GM12878 (cell line): Measurements from ENCODE around the gene HOGA1. TPM values are rescaled to one million over a fixed set of nuclear protein-coding genes. Genes with fewer than 3 reads are reported as not detected.

Experiments used
- BCL3 ChIP-seq: IDR thresholded peaks from 2 replicates; pipeline ENCODE4 v1.6.1; 2011; ENCODE audit warnings: borderline replicate concordance, low read depth, mild to moderate bottlenecking, moderate library complexity, low read length; ENCODE audit not compliant: insufficient read depth, poor library complexity, severe bottlenecking
- CEBPZ ChIP-seq: fragments of 150-350 bp; IDR thresholded peaks from 2 replicates; pipeline ENCODE4 v1.6.1; 2016; ENCODE audit warnings: low read depth, low read length
- CHD2 ChIP-seq: IDR thresholded peaks from 2 replicates; pipeline ENCODE4 v1.6.1; 2011; ENCODE audit warnings: low read depth, low read length, improper control_type of control experiment, borderline replicate concordance
- CREM ChIP-seq: IDR thresholded peaks from 2 replicates; pipeline ENCODE4 v1.6.1; 2014; ENCODE audit warnings: antibody characterized with exemption, low read depth
- DPF2 ChIP-seq: fragments of 450-650 bp; IDR thresholded peaks from 2 replicates; pipeline ENCODE4 v1.6.1; 2017; ENCODE audit warnings: mild to moderate bottlenecking
- ESRRA ChIP-seq: IDR thresholded peaks from 2 replicates; pipeline ENCODE4 v1.6.1; 2012; ENCODE audit warnings: mild to moderate bottlenecking, low read length, improper control_type of control experiment
- MEF2B ChIP-seq: fragments of 450-650 bp; IDR thresholded peaks from 2 replicates; pipeline ENCODE4 v1.6.1; 2018; ENCODE audit warnings: mild to moderate bottlenecking, moderate library complexity; ENCODE audit not compliant: partially characterized antibody, poor library complexity, severe bottlenecking
- NR2C1 ChIP-seq: fragments of 450-650 bp; IDR thresholded peaks from 2 replicates; pipeline ENCODE4 v1.6.1; 2017; ENCODE audit warnings: antibody characterized with exemption, mild to moderate bottlenecking, moderate library complexity
- PAX8 ChIP-seq: fragments of 450-650 bp; IDR thresholded peaks from 2 replicates; pipeline ENCODE4 v1.6.1; 2017; ENCODE audit warnings: mild to moderate bottlenecking, moderate library complexity
- POLR2A ChIP-seq: IDR thresholded peaks from 2 replicates; pipeline ENCODE4 v1.6.1; 2011; ENCODE audit warnings: low read depth, mild to moderate bottlenecking, low read length
- POLR2AphosphoS5 ChIP-seq: IDR thresholded peaks from 2 replicates; pipeline ENCODE4 v1.6.1; 2011; ENCODE audit warnings: mild to moderate bottlenecking, low read length, inconsistent platforms
- POU2F2 ChIP-seq: IDR thresholded peaks from 3 replicates; pipeline ENCODE4 v1.6.1; 2011; ENCODE audit warnings: low read depth, mild to moderate bottlenecking, low read length, borderline replicate concordance
- RFX5 ChIP-seq: IDR thresholded peaks from 2 replicates; pipeline ENCODE4 v1.6.1; 2011; ENCODE audit warnings: low read depth, low read length, improper control_type of control experiment
- YY1 ChIP-seq: IDR thresholded peaks from 2 replicates; pipeline ENCODE4 v1.6.1; 2011; ENCODE audit warnings: low read depth, mild to moderate bottlenecking, low read length
- ZNF274 ChIP-seq: IDR thresholded peaks from one replicate; pipeline ENCODE4 v1.8.0; 2011; ENCODE audit not compliant: insufficient read length, insufficient read depth
- ZSCAN29 ChIP-seq: fragments of 450-650 bp; IDR thresholded peaks from 2 replicates; pipeline ENCODE4 v1.6.1; 2017; ENCODE audit warnings: mild to moderate bottlenecking, moderate library complexity
- ZZZ3 ChIP-seq: IDR thresholded peaks from 2 replicates; pipeline ENCODE4 v1.6.1; 2011; ENCODE audit warnings: low read depth; ENCODE audit not compliant: control insufficient read depth, insufficient read length
- polyA plus RNA-seq, 11 experiments: library from polyadenylated mRNA; depleted of rRNA in 4 of 11; unstranded in 6 of 11; stranded (reverse) in 5 of 11; fragments of >200 nt; fragmentation: Nextera tagmentation in 4 of 11; fragmentation: Illumina TruSeq in 1 of 11; extraction: Ambion mirVana in 4 of 11; extraction: Trizol in 1 of 11; gene quantifications; 1 replicate in 1 of 11; 2 replicates in 10 of 11; pipeline versions ENCODE4 v1.2.1 to v1.2.3, GENCODE V29; 2011 to 2016; ENCODE audit warnings: inconsistent platforms in 2 of 11, missing spikeins in 2 of 11, low read depth in 1 of 11
- total RNA-seq, 4 experiments: library from RNA; depleted of rRNA in 3 of 4; stranded (reverse); fragments of >200 nt in 3 of 4; fragmentation: Illumina TruSeq in 1 of 4; extraction: Trizol in 1 of 4; gene quantifications; 2 replicates each; pipeline versions ENCODE4 v1.2.1 to v1.2.3, GENCODE V29; 2013 to 2021
- TF ChIP-seq, protein P1 (sequence below): fragments of 450-650 bp; IDR thresholded peaks from 2 replicates; pipeline ENCODE4 v1.6.1; 2017; ENCODE audit warnings: mild to moderate bottlenecking
- TF ChIP-seq, protein P2 (sequence below): fragments of 450-650 bp; IDR thresholded peaks from 2 replicates; pipeline ENCODE4 v1.6.1; 2016; ENCODE audit warnings: mild to moderate bottlenecking, moderate library complexity, borderline replicate concordance

Gene HOGA1
- total and polyA plus RNA-seq, 10 of the 15 experiments (the other 5 are each of a cell fraction or from before 2014, with no cell fraction given): 0.01 to 0.19 (median 0.06) TPM; not detected in 6

DNA sequence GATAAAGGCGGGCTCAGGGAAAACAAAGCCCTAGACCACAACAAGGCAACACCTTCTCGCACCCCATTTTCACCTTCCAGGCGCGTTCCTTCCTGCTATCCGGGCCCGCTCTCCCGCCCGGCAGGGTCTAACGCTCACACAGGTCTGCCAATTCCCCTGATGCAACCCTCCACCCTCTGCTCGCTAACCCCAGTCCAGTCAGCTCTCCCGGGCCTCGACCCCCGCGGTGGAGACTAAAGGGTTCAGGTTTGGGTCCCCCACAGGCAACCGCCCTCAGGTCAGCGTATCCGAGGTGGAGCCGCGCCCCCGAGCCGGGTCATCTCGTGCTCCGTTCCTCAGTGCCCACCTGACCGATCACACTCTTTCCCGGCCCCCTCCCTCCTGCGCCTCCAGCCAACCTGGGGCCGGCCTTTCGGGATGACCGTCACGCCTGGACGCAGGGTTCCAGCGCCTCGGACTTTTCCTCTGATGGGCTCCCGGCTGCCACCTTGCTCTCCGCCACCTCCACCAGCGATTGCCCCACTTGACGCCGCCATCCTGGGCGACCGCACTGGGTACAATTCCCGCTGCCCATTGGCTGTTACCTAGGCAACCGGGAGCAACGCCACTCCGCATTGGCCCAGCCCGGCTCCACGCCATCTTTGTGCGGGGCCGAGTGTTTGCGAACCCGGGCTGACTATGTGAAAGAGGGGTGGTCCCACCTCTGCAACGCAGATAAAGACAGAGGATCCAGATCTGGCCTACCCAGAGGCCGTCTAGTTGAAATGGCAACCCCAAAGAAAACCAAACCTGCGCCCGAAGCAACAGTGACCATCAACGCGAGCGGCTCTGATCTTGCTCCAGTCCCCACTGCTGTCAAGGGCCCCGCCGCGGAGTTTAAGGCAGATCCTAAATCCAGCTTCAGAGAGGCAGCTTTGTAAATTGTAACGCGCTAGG lies 49.0 kb downstream of the HOGA1 start, which contains the start of gene MORN4 (continued):
- no peak for TF ChIP-seq CEBPZ
- peak; percentile 86 for TF ChIP-seq NR2C1
- no peak for TF ChIP-seq POLR2AphosphoS5
- no peak for TF ChIP-seq BCL3
- TF ChIP-seq, protein P1, sequence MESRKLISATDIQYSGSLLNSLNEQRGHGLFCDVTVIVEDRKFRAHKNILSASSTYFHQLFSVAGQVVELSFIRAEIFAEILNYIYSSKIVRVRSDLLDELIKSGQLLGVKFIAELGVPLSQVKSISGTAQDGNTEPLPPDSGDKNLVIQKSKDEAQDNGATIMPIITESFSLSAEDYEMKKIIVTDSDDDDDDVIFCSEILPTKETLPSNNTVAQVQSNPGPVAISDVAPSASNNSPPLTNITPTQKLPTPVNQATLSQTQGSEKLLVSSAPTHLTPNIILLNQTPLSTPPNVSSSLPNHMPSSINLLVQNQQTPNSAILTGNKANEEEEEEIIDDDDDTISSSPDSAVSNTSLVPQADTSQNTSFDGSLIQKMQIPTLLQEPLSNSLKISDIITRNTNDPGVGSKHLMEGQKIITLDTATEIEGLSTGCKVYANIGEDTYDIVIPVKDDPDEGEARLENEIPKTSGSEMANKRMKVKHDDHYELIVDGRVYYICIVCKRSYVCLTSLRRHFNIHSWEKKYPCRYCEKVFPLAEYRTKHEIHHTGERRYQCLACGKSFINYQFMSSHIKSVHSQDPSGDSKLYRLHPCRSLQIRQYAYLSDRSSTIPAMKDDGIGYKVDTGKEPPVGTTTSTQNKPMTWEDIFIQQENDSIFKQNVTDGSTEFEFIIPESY: no peak
- 0 out of 2 replicates have a peak, but pooled peaks have one; percentile 55 for TF ChIP-seq CREM
- peak; percentile 34; the same call in 1 of the 2 replicates for TF ChIP-seq RFX5
- no peak for TF ChIP-seq PAX8
- TF ChIP-seq DPF2: peak; percentile 37; the same call in 1 of the 2 replicates
- peak; percentile 84 for TF ChIP-seq CHD2
- TF ChIP-seq ESRRA: no peak
- no peak for TF ChIP-seq ZZZ3
- TF ChIP-seq MEF2B: peak; percentile 47
- peak; percentile 75 for TF ChIP-seq POLR2A
- peak; percentile 99 for TF ChIP-seq YY1
- TF ChIP-seq ZNF274: no peak
- TF ChIP-seq ZSCAN29: no peak
- no peak for TF ChIP-seq POU2F2
- TF ChIP-seq, protein P2, sequence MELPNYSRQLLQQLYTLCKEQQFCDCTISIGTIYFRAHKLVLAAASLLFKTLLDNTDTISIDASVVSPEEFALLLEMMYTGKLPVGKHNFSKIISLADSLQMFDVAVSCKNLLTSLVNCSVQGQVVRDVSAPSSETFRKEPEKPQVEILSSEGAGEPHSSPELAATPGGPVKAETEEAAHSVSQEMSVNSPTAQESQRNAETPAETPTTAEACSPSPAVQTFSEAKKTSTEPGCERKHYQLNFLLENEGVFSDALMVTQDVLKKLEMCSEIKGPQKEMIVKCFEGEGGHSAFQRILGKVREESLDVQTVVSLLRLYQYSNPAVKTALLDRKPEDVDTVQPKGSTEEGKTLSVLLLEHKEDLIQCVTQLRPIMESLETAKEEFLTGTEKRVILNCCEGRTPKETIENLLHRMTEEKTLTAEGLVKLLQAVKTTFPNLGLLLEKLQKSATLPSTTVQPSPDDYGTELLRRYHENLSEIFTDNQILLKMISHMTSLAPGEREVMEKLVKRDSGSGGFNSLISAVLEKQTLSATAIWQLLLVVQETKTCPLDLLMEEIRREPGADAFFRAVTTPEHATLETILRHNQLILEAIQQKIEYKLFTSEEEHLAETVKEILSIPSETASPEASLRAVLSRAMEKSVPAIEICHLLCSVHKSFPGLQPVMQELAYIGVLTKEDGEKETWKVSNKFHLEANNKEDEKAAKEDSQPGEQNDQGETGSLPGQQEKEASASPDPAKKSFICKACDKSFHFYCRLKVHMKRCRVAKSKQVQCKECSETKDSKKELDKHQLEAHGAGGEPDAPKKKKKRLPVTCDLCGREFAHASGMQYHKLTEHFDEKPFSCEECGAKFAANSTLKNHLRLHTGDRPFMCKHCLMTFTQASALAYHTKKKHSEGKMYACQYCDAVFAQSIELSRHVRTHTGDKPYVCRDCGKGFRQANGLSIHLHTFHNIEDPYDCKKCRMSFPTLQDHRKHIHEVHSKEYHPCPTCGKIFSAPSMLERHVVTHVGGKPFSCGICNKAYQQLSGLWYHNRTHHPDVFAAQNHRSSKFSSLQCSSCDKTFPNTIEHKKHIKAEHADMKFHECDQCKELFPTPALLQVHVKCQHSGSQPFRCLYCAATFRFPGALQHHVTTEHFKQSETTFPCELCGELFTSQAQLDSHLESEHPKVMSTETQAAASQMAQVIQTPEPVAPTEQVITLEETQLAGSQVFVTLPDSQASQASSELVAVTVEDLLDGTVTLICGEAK: peak; percentile 80
